SH-SY5Y (cell line): ENCODE data around the gene VTA1.

ENCODE experiments used
- GATA2 ChIP-seq: IDR thresholded peaks from 2 replicates; pipeline ENCODE4 v1.6.1; 2011; ENCODE audit warnings: mild to moderate bottlenecking, low read depth, low read length
- GATA3 ChIP-seq: IDR thresholded peaks from 2 replicates; pipeline ENCODE4 v1.6.1; 2011; ENCODE audit warnings: low read depth, mild to moderate bottlenecking, low read length, moderate library complexity

DNA sequence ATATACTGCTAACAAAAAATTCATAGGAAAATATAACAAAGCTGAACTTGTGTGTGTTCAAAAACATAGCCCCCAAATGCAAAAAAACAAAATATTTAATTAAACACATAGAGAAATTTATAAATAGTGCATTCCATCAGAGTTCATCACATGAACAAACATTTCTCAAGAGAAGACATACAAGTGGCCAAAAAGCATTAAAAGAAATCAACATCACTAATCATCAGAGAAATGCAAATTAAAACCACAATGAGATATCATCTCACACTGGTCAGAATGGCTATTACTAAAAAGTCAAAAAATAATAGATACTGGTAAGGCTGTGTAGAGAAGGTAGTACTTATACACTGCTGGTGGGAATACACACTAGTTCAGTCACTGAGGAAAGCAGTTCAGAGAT lies 115.2 kb downstream of the VTA1 start:
- TF ChIP-seq GATA2 (no peak), GATA3 (no peak)
